HG03196 (cell line): ENCODE measurements around the gene ARHGAP26.

Experiments used
- ATAC-seq: cut with Tn5 transposase; IDR thresholded peaks from one replicate; pipeline ENCODE4 v1.9.1; 2021; ENCODE audit not compliant: unreplicated experiment

ARHGAP26 gene

DNA sequence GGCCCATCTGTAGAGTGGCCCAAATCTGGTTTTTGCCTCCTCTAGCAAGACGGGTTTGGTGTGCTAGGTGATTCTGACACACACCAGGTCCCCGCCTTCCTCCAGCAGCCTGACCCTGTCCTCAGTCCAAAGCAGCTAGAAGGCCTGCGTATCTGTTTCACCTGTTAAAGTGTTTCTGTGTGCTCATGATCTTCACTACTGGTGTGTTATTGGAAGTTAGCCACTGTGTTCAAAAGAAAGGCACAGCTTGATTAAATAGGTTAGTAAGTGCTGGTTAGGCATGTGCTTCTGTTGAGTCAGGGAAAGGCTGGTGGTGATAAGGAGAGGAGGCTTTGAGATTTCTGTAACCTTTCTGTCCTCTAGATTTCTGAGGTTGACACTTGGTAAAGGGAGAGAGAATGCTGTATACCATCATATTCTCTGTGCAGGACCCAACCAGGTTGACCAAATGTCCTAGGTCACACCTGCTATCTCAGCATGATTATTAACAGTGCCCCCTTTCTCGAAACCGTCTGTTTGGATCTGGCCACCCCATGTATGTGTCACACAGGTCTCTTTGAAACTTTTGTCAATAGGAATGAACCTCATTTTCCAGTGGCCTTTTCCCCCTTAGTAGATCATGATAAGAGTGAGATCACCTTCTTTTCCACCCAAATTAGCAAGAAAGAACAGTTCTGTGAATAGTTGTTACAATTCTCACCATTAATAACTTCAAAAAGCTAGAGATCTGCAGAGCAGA, 58.8 kb downstream of the ARHGAP26 start:
- no peak for ATAC-seq

DNA sequence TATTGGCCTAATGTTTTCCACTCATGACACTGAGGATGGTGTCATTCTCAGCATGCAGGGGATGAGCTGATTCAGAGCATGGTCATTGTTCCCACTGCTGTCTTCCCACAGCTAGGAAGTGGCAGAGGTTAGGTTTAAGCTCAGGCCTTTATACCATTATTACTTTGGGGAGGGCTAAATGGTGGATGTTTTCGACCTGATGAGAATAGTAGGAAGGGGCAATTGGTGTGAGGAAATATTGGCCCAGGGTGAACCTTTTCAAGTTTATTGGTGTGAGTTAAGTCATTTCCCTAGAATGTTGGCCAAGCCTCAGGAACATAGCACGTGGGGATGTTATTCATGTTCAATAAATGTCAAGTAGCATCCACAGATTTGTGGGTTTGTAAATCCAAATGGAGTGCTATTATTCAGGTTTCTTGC, 59.6 kb downstream of the ARHGAP26 start:
- ATAC-seq = no peak

DNA sequence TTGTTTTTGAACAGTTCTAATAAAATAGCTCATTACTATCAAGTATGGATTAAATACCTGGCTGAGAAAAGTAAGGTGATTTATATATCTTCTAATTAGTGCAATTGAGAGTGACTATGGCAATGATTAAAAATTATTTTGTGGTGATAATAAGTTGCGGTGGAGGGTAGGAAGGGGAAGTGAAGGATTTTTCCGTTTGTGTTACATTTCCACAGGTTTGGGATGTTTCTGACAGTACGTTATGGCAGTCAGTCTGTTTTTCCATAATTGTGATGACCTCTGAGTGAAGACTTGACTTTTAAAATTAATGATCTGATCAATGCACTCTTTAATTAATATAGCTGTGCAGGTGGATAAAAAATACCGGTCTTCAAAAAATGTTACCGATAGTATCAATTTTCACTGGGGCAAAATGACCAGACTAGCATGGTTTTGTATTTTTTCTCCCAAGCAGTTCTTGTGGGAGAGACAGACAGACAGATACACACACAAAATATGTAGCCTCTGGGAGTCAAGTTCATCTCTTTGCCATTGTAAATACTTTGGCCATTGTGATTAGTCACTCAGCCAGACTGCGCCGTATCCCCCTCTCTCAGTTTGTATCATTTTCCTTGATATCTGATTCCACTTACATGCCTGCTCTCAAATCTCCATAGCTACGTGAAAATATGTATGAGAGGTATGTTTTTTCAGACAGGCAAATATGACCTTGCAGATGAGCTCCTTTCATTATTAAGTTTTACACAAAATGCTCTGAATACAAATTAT, 60.2 kb downstream of the ARHGAP26 start:
- no peak for ATAC-seq

GRCh38 chr5:142831009-142831383, 60.8 kb downstream of the ARHGAP26 start:
- no peak for ATAC-seq

DNA sequence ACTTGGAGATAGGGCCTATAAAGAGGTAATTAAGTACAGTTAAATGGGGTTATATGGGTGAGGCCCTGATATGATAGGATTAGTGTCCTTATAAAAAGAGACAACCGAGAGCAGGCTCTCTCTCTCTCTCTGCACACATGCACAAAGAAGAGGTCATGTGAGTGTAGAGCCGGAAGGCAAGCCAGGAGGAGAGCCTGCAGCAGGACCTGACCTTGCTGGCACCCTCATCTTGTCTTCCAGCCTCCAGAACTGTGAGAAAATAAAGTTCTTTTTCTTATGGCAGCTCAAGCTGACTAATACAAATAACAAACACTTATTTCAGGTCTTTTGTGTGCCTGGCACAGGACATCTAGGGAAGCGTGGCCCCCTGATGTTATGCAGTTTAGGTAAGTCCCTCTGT, 62.1 kb downstream of the ARHGAP26 start:
- ATAC-seq = no peak

GRCh38 chr5:142833517-142834449, 63.6 kb downstream of the ARHGAP26 start:
- ATAC-seq = no peak

DNA sequence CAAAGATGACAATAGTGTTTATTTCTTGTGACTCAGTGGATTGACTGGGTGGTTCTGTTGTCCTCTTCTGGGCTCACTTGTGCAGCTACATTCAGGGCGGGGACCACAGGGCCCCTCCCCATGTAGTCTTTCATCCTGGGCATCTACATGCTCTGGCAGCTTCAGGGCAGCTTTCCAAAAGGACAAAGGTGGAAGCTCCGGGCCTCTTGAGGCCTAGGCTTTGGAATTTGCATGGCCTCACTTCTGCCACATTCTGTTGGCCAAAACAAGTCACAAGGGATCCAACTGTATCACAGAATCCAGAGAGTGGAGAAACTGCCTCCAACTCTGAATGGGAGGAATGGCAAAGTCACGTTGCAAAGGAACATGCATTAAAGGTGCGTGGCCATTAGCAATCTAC, 64.3 kb downstream of the ARHGAP26 start:
- no peak for ATAC-seq

- no peak for ATAC-seq
These were observed 65.4 kb downstream of the ARHGAP26 start for GRCh38 chr5:142835540-142835939.

DNA sequence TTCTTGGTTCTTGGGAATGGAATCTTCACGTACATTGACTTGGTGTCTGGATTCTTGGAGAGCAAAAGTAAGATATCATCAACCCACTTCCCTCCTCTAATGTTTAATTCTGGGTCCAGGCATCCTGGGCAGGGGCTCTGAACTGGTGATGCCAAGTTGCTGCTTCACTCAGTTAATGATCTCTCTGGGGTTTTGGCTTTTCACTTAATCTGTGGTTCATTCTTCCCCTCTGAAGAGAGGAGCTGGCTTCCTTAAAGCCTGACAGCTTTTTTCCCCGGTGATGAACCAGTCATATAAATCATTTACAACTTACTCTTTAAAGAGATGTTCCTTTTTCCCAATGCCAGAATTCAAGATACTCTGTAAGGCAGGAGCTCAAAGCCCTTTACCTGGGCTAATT, 65.9 kb downstream of the ARHGAP26 start:
- peak; percentile 78 for ATAC-seq

- ATAC-seq = no peak
These were observed 67.0 kb downstream of the ARHGAP26 start for GRCh38 chr5:142837081-142837725.

GRCh38 chr5:142838845-142839244, 68.7 kb downstream of the ARHGAP26 start:
- no peak for ATAC-seq

- no peak for ATAC-seq
These were observed 69.7 kb downstream of the ARHGAP26 start for GRCh38 chr5:142839711-142840346.

GRCh38 chr5:142840575-142840974, 70.4 kb downstream of the ARHGAP26 start:
- no peak for ATAC-seq

DNA sequence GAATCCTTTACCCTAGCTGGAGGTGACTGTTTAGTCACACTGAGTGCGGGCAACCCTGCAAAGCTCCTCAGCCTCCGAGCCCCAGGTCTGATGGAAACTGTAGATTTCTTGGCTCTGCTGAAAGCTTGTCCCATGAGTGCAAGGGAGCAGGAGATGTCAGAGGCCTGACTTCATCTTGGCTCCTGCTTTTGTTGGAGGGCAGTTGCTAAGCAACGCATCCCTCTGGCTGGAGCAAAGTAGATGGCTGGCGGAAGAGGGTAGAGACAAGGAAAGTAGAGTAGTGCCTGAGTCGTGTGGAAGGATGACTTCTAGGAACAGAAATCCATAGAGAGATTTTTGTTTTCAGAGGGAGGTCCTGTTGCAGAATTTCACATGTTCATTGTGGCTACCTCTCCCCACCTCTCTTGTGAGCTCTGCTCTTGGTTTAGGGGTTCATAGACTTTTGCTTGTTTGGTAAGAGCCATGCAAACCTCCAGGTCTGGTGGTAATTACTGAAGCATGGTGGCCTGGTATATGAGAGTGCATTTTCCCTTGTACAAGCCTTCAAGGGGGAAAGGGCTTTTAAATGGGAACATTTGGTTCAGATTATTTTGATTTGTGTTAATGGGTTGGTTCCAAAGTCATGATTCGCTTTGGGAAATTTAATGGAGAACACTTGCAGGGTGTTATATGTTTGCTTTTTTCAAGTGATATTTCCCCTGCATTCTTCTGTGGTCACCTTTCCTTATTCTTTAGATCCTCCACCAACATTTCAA, 71.5 kb downstream of the ARHGAP26 start:
- no peak for ATAC-seq

DNA sequence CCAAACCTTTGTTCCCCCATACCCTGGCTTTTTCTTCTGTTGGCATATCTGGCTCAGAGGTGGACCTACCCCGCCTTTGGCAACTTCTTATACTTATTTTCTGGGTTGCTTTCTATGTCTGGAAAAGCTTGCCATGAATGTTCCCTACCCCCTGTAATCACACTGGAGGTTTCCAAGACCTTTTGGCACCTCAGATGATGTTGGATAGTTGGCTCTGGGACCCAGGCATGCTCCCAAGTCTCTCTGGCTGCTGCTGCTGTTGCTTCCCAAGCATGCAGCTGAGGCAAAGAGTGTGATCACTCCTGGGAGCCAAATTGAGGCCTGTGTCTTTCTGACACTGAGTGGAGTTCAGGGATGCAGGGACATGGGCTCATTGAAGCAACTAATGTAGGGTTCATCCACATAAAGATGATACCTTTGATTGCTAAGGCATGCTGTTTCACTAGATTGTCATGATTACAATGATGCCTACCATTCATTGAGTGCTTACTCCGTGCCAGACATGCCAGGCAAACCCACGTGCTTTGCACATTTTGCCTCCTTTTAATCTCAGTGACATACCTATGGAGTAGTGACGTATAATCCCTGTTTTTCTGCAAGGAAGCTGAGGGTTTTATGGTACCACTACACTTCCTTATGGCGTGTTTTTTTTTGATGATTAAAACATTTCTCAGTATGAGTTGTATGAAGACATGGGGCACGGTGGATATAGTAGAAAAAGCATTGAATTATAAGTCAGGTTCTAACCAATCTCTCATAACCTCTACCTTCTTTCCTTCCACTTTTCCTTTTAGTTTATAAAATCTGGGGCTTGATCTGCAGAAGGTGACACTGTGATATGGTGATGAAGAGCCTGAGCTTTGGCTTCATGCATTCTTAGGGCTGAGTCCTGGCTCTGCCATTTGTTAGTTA, 73.1 kb downstream of the ARHGAP26 start:
- no peak for ATAC-seq

- ATAC-seq = no peak
These were observed 74.7 kb downstream of the ARHGAP26 start for GRCh38 chr5:142844866-142845265.

GRCh38 chr5:142845402-142845921, 75.3 kb downstream of the ARHGAP26 start:
- ATAC-seq = no peak

GRCh38 chr5:142845954-142846398, 75.8 kb downstream of the ARHGAP26 start:
- ATAC-seq = no peak
